CD4-positive, alpha-beta T cell (primary cell): ENCODE results near the gene PSMC5. TPM values are rescaled to one million over a fixed set of nuclear protein-coding genes. Genes with fewer than 3 reads are reported as not detected.
A peak's percentile ranks its signal among the peaks of the same experiment; 100 is the strongest.
"Not testable (repeated sequence)": the region's sequence is repeated elsewhere in the genome, so short reads cannot be mapped to it uniquely, and the experiment has no call there.

Source experiments
- ATAC-seq: fragments of 200-7000 bp; cut with Tn5 transposase; one replicate; pipeline ENCODE4 v1.10.0; 2022; ENCODE audit warnings: mild to moderate bottlenecking; ENCODE audit not compliant: poor library complexity
- CTCF ChIA-PET: fragments of 350-600 bp; sonication (Branson Sonifier 250); formaldehyde crosslinking; loops from one replicate; lab custom pipeline; 2021; ENCODE audit warnings: antibody characterized with exemption, inconsistent platforms; lab: Charles Lee
- POLR2A ChIA-PET: fragments of 350-600 bp; sonication (Branson Sonifier 250); formaldehyde crosslinking; loops from one replicate; lab custom pipeline; 2021; ENCODE audit warnings: antibody characterized with exemption, inconsistent platforms; lab: Charles Lee
- DNase-seq, 14 experiments: peaks; one replicate each; pipeline ENCODE4 v3.0.0-alpha.2; 2013 to 2020; ENCODE audit warnings: mixed read lengths in 2 of 14
- H3K27ac ChIP-seq, 2 donors: one replicate each; pipeline versions ENCODE4 v1.5.1 to v1.7.0; 2013; ENCODE audit warnings: low read length in 2 of 2, low read depth in 1 of 2, mild to moderate bottlenecking in 1 of 2
- H3K27me3 ChIP-seq, 2 experiments: 1 replicate in 1 of 2; 2 replicates in 1 of 2; pipeline versions ENCODE4 v1.6.1 to v1.7.0; 2013; ENCODE audit warnings: low read length in 2 of 2, control low read depth in 1 of 2, mild to moderate bottlenecking in 1 of 2, moderate library complexity in 1 of 2; ENCODE audit not compliant: insufficient read depth in 2 of 2, control insufficient read depth in 1 of 2
- H3K36me3 ChIP-seq: one replicate; pipeline ENCODE4 v1.6.1; 2013; ENCODE audit warnings: low read length, control low read depth; ENCODE audit not compliant: insufficient read depth
- H3K4me1 ChIP-seq: one replicate; pipeline ENCODE4 v1.6.1; 2013; ENCODE audit warnings: low read length, control low read depth; ENCODE audit not compliant: insufficient read depth
- H3K4me3 ChIP-seq: one replicate; pipeline ENCODE4 v1.5.1; 2013; ENCODE audit warnings: mild to moderate bottlenecking, low read length, moderate library complexity
- H3K9me3 ChIP-seq, 2 experiments: 1 replicate in 1 of 2; 2 replicates in 1 of 2; pipeline versions ENCODE4 v1.6.1 to v1.7.0; 2013; ENCODE audit warnings: low read length in 2 of 2, mild to moderate bottlenecking in 2 of 2, control low read depth in 1 of 2, moderate library complexity in 1 of 2; ENCODE audit not compliant: control insufficient read depth in 1 of 2, insufficient read depth in 1 of 2
- H3K27ac Mint-ChIP-seq: one replicate; pipeline ENCODE4 v1.8.0; 2020; ENCODE audit warnings: mixed read lengths
- H3K27me3 Mint-ChIP-seq: one replicate; pipeline ENCODE4 v1.8.0; 2021; ENCODE audit warnings: mixed read lengths
- H3K36me3 Mint-ChIP-seq: one replicate; pipeline ENCODE4 v1.8.0; 2021; ENCODE audit warnings: low read depth, mixed read lengths
- H3K4me1 Mint-ChIP-seq: one replicate; pipeline ENCODE4 v1.8.0; 2021; ENCODE audit warnings: low read depth, mixed read lengths
- H3K4me3 Mint-ChIP-seq: one replicate; pipeline ENCODE4 v1.8.0; 2020; ENCODE audit warnings: mild to moderate bottlenecking, mixed read lengths
- H3K9me3 Mint-ChIP-seq: one replicate; pipeline ENCODE4 v1.8.0; 2020; ENCODE audit warnings: mixed read lengths
- CTCF ChIP-seq: fragments of 200-600 bp; IDR thresholded peaks from one replicate; pipeline ENCODE4 v1.8.0; 2022; ENCODE audit warnings: antibody characterized with exemption, mild to moderate bottlenecking
- intact Hi-C, 2 experiments: fragments of 100-400 bp; cut with DNase I in 1 of 2; cut with micrococcal nuclease in 1 of 2; formaldehyde crosslinking; loops; one replicate each; pipeline versions ENCODE4 v1.15.1 to v1.9.0; 2023 to 2025; cut with DNase I, micrococcal nuclease
- total RNA-seq, 174 experiments: library from RNA in 2 of 174; stranded (reverse) in 2 of 174; gene quantifications; one replicate each; pipeline ENCODE4 v1.2.3 and lab custom pipeline; 2021 to 2026

Gene PSMC5
- total RNA-seq, 2 experiments from 2014 or later, result 83.1 to 84.6 TPM

- Histone ChIP-seq H3K4me3 (peak within 1 kb of the TSS; percentile 85), H3K4me1 (peaks cover 57% of the 10 kb centered on the region), H3K36me3 (peaks cover 10% of the 10 kb centered on the region), H3K27me3 (no peaks in the 10 kb centered on the region), H3K9me3 (no peaks in the 10 kb centered on the region), H3K27ac (peak within 1 kb of the TSS; percentile 85 to 93)
- H3K9me3 Mint-ChIP-seq, result no peaks in the 10 kb centered on the region
- no peaks in the 10 kb centered on the region for H3K27me3 Mint-ChIP-seq
- DNase-seq (peak; percentile 98 to 100 (median 99)), ATAC-seq (peak; percentile 88)
- H3K4me1 Mint-ChIP-seq, result peaks cover 50% of the 10 kb centered on the region
- no peak for TF ChIP-seq CTCF
- intact Hi-C loops, result loop anchor here (1.0 to 10.0 kb wide), 11 partner anchors 15 to 665 kb away; partner anchors contain the start of genes CCDC47 (in 2 of the 2), FTSJ3 (in 2 of the 2), MAP3K3 (in 2 of the 2) and PSMC5 (in 2 of the 2)
- POLR2A ChIA-PET, result interaction anchor here (0.6 to 6.3 kb wide), 21 partner anchors 8 to 664 kb away, joined by 3 to 86 read pairs (median 6); partner anchors contain the start of genes CCDC47, CEP95, DDX42 and DDX5
- H3K27ac Mint-ChIP-seq, result peak within 1 kb of the TSS; percentile 91
- peak within 1 kb of the TSS; percentile 94 for H3K4me3 Mint-ChIP-seq
- CTCF ChIA-PET, result interaction anchor here (0.7 to 0.9 kb wide), 3 partner anchors 16 to 148 kb away, joined by 3 to 4 read pairs (median 3); partner anchors contain the start of gene PSMC5
- H3K36me3 Mint-ChIP-seq, result peaks cover 3% of the 10 kb centered on the region
Observed at GRCh38 chr17:63842540-63843386, 15.5 kb downstream of the PSMC5 start, which contains the start of gene SMARCD2. Gene SMARCD2 (minus strand): TSS chr17:63842685. CDS start chr17:63842674, 11 bp downstream.

GRCh38 chr17:63843387-63843888 lies 16.2 kb downstream of the PSMC5 start:
- peak overlapping the region; percentile 93 for H3K4me3 Mint-ChIP-seq
- peak overlapping the region; percentile 91 for H3K27ac Mint-ChIP-seq
- not testable (repeated sequence) for H3K36me3 Mint-ChIP-seq, H3K9me3 ChIP-seq, H3K36me3 ChIP-seq, H3K27me3 Mint-ChIP-seq, ATAC-seq, H3K9me3 Mint-ChIP-seq, H3K27me3 ChIP-seq
- intact Hi-C loops, result loop anchor here (1.0 to 10.0 kb wide), 11 partner anchors 16 to 664 kb away; partner anchors contain the start of genes CCDC47 (in 2 of the 2), FTSJ3 (in 2 of the 2), MAP3K3 (in 2 of the 2) and PSMC5 (in 2 of the 2)
- peaks cover 51% of the 10 kb centered on the region for H3K4me1 Mint-ChIP-seq
- H3K4me3 ChIP-seq, result peak overlapping the region; percentile 85
- ChIA-PET POLR2A (interaction anchor here (0.6 to 6.3 kb wide), 23 partner anchors 8 to 663 kb away, joined by 3 to 86 read pairs (median 5); partner anchors contain the start of genes CCDC47, CEP95, DDX42 and DDX5), CTCF (interaction anchor here (0.7 to 0.9 kb wide), 4 partner anchors 17 to 457 kb away, joined by 3 to 4 read pairs (median 3); partner anchors contain the start of gene PSMC5)
- H3K27ac ChIP-seq, result peak overlapping the region; percentile 85 to 86
- peaks cover 57% of the 10 kb centered on the region for H3K4me1 ChIP-seq
- DNase-seq, result peak in 6 of 14 experiments; percentile 17 to 74 (median 44)

GRCh38 chr17:63843910-63844677 lies 16.9 kb downstream of the PSMC5 start:
- Mint-ChIP-seq H3K27me3 (no peaks in the 10 kb centered on the region), H3K9me3 (no peaks in the 10 kb centered on the region), H3K4me1 (peaks cover 49% of the 10 kb centered on the region), H3K36me3 (no peaks in the 10 kb centered on the region), H3K4me3 (peak overlapping the region; percentile 93), H3K27ac (peak overlapping the region; percentile 91)
- H3K36me3 ChIP-seq, result no peaks in the 10 kb centered on the region
- peaks cover 0 to 5% of the 10 kb centered on the region in 2 experiments for H3K9me3 ChIP-seq
- DNase-seq (no peak), ATAC-seq (no peak)
- peak overlapping the region; percentile 85 to 86 for H3K27ac ChIP-seq
- CTCF ChIA-PET, result interaction anchor here (0.7 to 0.9 kb wide), 2 partner anchors 17 to 457 kb away, joined by 3 read pairs; partner anchors contain the start of gene PSMC5
- no peak for TF ChIP-seq CTCF
- POLR2A ChIA-PET, result interaction anchor here (0.6 to 6.3 kb wide), 13 partner anchors 13 to 661 kb away, joined by 3 to 86 read pairs (median 9); partner anchors contain the start of genes CCDC47, DDX42, DDX5 and FTSJ3
- intact Hi-C loops, result loop anchor here (1.0 to 10.0 kb wide), 11 partner anchors 17 to 663 kb away; partner anchors contain the start of genes CCDC47 (in 2 of the 2), FTSJ3 (in 2 of the 2), MAP3K3 (in 2 of the 2) and PSMC5 (in 2 of the 2)
- H3K27me3 ChIP-seq, result no peaks in the 10 kb centered on the region
- H3K4me1 ChIP-seq, result peaks cover 57% of the 10 kb centered on the region
- peak overlapping the region; percentile 85 for H3K4me3 ChIP-seq
